Right lobe of liver (tissue), 6 donors: Measurements from ENCODE around the gene ARHGAP19. TPM values are rescaled to one million over a fixed set of nuclear protein-coding genes. Genes with fewer than 3 reads are reported as not detected.
"Not testable (repeated sequence)": the region's sequence is repeated elsewhere in the genome, so short reads cannot be mapped to it uniquely, and the experiment has no call there.

Source experiments
- ATAC-seq, 4 donors: fragments of 200-7000 bp; cut with Tn5 transposase; one replicate each; pipeline ENCODE4 v1.9.1; 2020; ENCODE audit warnings: mild to moderate bottlenecking in 4 of 4, moderate library complexity in 4 of 4
- DNase-seq, 3 donors: peaks; one replicate each; pipeline ENCODE4 v3.0.0-alpha.2; 2020
- H3K27ac ChIP-seq, 3 donors: fragments of 200-600 bp; one replicate each; pipeline ENCODE4 v1.8.0; 2022
- H3K27me3 ChIP-seq, 2 donors: fragments of 200-600 bp; one replicate each; pipeline ENCODE4 v1.8.0; 2022
- H3K36me3 ChIP-seq, 4 donors: fragments of 200-600 bp; sonication (generic) in 1 of 4; one replicate each; pipeline versions ENCODE4 v1.5.1 to v1.8.0; 2017 to 2022; ENCODE audit warnings: control low read depth in 1 of 4
- H3K4me1 ChIP-seq, 4 donors: fragments of 200-600 bp; sonication (generic) in 1 of 4; one replicate each; pipeline versions ENCODE4 v1.5.1 to v1.8.0; 2017 to 2022; ENCODE audit warnings: control low read depth in 1 of 4
- H3K4me3 ChIP-seq, 3 donors: fragments of 200-600 bp; one replicate each; pipeline ENCODE4 v1.8.0; 2022
- H3K9me3 ChIP-seq, 4 donors: fragments of 200-600 bp; sonication (generic) in 1 of 4; one replicate each; pipeline versions ENCODE4 v1.5.1 to v1.8.0; 2017 to 2022; ENCODE audit warnings: control low read depth in 1 of 4
- CTCF ChIP-seq, 4 donors: fragments of 200-600 bp in 3 of 4; fragments of 450-650 bp in 1 of 4; IDR thresholded peaks; one replicate each; pipeline versions ENCODE4 v1.5.1 to v1.8.0; 2016 to 2022; ENCODE audit warnings: antibody characterized with exemption in 4 of 4, mild to moderate bottlenecking in 2 of 4
- POLR2A ChIP-seq: fragments of 450-650 bp; IDR thresholded peaks from one replicate; pipeline ENCODE4 v1.6.1; 2017; ENCODE audit warnings: antibody characterized with exemption, mild to moderate bottlenecking
- WGBS: methylation state at CpG from one replicate; pipeline ENCODE4 v1.1.6; 2018; ENCODE audit warnings: low coverage, low lambda C conversion rate; ENCODE audit not compliant: insufficient coverage; ENCODE audit errors: missing lambda C conversion rate; 5-methylcytosine and 5-hydroxymethylcytosine counted together
- intact Hi-C, 2 donors: fragments of 100-400 bp; cut with DNase I; formaldehyde crosslinking; loops; one replicate each; pipeline versions ENCODE4 v1.11.2 to v1.14.1; 2022
- total RNA-seq, 6 experiments: library from RNA; depleted of rRNA in 2 of 6; stranded (reverse); fragments of >200 nt in 2 of 6; fragmentation: NEBNext Ultra II Directional in 3 of 6; extraction: Animal tissue kit (Norgen Biotek cat#: 25700) in 3 of 6; gene quantifications; one replicate each; pipeline versions ENCODE4 v1.1.0 to v1.2.4, GENCODE V29; 2016 to 2023
- donor health status: DM: no; HTN: yes; CAD: no.
- donor health status: DM: no; HTN: no; CAD: no.
- donor health status: DM: no; HTN: no; CAD: no.
- donor health status: DM: no; HTN: yes; CAD: no.
- donor health status: DM: no; HTN: yes; CAD: no.

The ARHGAP19 gene
- total RNA-seq, 6 experiments from 2014 or later = 2.3 to 5.5 (median 3.4) TPM

DNA sequence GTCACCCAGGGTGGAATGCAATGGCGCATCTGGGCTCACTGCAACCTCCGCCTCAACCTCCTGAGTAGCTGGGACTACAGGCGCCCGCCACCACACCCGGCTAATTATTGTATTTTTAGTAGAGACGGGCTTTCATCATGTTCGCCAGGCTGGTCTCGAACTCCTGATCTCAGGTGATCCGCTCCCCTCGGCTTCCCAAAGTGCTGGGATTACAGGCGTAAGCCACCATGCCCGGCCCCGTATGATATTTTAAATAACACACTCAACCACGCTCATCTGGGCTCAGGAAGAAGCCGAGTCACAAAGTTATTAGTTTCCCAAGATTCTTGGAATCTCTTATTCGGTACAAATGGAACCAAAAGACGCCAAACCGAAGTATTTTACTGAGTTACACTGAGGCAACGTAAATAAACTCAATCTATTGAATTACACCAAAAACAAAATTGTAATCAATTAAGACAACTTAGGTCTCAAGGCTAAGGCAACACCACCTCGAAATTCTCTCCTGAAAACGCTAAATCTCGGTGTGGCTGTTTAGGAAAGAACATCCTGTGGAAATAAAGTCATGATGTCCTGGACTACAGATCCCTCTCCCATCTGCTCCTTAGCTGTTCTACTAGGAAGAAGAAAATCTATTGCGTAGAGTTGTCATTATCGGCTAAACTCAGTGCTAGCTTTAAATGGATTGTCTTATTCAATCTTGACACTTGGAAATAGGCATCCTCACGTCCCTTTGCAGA lies 910 bp downstream of the ARHGAP19 start:
- WGBS = 50% methylated on average over 24 of the region's 25 CpGs
- peak in 2 of 4 donors; percentile 1 to 4 for ATAC-seq
- peak overlapping the region; percentile 61 to 88 (median 83) for H3K4me3 ChIP-seq
- no peak for TF ChIP-seq CTCF (IDR thresholded peaks at IDR 0.05)
- TF ChIP-seq POLR2A = no peak
- H3K27me3 ChIP-seq = no peaks in the 10 kb centered on the region
- no peaks in the 10 kb centered on the region for H3K9me3 ChIP-seq
- intact Hi-C loops = no loop called here
- no peak for DNase-seq
- H3K4me1 ChIP-seq = peaks cover 0 to 20% (median 9%) of the 10 kb centered on the region in 4 donors
- H3K27ac ChIP-seq = peak overlapping the region; percentile 87 to 90 (median 90)
- peaks cover 0 to 8% (median 0%) of the 10 kb centered on the region in 4 donors for H3K36me3 ChIP-seq

DNA sequence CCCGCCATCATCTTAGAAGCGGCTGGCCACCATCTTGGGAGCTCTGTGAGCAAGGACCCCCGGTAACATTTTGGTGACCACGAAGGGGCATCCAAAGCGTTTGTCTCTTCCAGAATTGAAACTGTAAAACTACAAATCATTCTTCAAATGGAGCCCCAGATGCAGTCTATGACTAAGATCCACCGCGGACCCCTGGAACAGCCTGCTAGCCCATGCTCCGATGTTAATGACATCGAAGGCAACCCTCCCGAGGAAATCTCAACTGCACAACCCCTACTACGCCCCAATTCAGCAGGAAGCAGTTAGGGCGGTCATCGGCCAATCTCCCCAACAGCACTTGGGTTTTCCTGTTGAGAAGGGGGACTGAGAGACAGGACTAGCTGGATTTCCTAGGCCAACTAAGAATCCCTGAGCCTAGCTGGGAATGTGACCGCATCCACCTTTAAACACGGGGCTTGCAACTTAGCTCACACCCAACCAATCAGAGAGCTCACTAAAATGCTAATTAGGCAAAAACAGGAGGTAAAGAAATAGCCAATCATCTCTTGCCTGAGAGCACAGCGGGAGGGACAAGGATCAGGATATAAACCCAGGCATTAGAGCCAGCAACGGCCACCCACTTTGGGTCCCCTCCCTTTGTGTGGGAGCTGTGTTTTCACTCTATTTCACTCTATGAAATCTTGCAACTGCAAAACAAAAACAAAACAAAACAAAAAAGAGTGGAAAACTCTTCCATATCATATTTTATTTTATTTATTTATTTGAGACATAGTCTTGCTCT lies 1.7 kb downstream of the ARHGAP19 start:
- DNase-seq, H3K27me3 ChIP-seq, H3K36me3 ChIP-seq, H3K27ac ChIP-seq, H3K9me3 ChIP-seq, H3K4me3 ChIP-seq, intact Hi-C loops, ATAC-seq: not testable (repeated sequence)
- H3K4me1 ChIP-seq = peaks cover 0 to 20% (median 9%) of the 10 kb centered on the region in 4 donors
- 82% methylated on average over 8 of the region's 17 CpGs for WGBS

- H3K36me3 ChIP-seq, DNase-seq, H3K27me3 ChIP-seq, intact Hi-C loops, H3K9me3 ChIP-seq, H3K4me3 ChIP-seq, ATAC-seq, H3K27ac ChIP-seq: not testable (repeated sequence)
- peaks cover 0 to 20% (median 9%) of the 10 kb centered on the region in 4 donors for H3K4me1 ChIP-seq
- WGBS = 92% methylated on average over 9 of the region's 13 CpGs
These were observed 2.4 kb downstream of the ARHGAP19 start for GRCh38 chr10:97290076-97290475.

DNA sequence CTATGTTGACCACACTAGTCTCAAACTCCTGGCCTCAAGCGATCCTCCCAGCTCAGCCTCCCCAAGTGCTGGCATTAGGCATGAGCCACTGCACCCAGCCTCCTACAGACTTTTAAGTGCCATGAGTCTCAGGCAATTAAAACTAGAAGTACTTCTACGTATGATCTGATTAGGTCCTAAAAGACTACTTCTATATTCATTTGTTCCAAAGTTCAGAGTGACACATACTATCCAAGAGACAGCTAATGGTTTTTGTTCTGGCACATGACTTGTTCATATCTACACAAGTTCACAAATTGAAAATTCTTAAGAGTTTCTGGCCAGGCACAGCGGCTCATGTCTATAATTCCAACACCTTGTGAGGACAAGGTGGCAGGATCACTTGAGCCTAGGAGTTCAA lies 11.7 kb downstream of the ARHGAP19 start:
- Histone ChIP-seq H3K9me3 (no peaks in the 10 kb centered on the region), H3K4me1 (peaks cover 0 to 11% (median 7%) of the 10 kb centered on the region in 4 donors), H3K27ac (no peak overlapping the region), H3K27me3 (no peaks in the 10 kb centered on the region), H3K36me3 (no peaks in the 10 kb centered on the region), H3K4me3 (no peak overlapping the region)
- ATAC-seq = no peak
- no peak for TF ChIP-seq POLR2A
- no peak for TF ChIP-seq CTCF (IDR thresholded peaks at IDR 0.05)
- intact Hi-C loops = loop anchor here in 1 of 2 donors (10.0 kb wide), 1 partner anchor 54 kb away; the partner anchor contains the start of gene FRAT2
- WGBS = 78% methylated on average over 2 of the region's 3 CpGs
- no peak for DNase-seq

DNA sequence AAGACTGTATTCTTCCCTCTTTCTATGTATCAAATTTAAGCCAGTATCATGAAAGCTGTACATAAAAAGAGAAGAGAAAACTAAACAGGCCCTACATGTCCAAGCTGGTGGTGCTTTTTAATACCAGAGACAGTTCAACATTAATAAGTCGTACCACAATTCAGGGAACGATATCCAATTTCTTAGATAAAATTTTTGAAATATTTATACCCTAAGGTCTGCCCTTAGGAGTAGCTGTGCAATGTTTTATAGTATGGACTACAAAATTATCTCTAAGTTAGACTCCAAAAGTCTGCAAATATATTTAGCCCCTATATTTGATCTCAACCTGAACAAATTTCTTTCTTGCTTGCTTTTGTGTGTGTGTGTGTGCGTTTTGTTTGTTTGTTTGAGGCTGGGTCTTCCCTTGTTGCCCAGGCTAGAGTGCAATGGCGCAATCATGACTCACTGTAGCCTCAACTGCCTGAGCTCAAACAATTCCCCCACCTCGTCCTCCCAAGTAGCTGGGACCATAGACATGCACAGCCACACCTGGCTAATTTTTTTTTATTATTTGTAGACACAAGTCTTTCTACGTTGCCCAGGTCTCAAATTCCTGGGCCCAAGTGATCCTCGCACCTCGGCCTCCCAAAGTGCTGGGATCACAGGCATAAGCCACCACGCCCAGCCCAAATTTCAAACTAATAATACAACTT lies 13.2 kb downstream of the ARHGAP19 start:
- Histone ChIP-seq H3K4me3 (no peak overlapping the region), H3K36me3 (no peaks in the 10 kb centered on the region), H3K9me3 (no peaks in the 10 kb centered on the region), H3K27me3 (no peaks in the 10 kb centered on the region), H3K4me1 (peaks cover 0 to 11% (median 7%) of the 10 kb centered on the region in 4 donors), H3K27ac (peak overlapping the region; percentile 18 to 68 (median 54))
- intact Hi-C loops = loop anchor here in 1 of 2 donors (10.0 kb wide), 1 partner anchor 46 kb away; no protein-coding TSS in a partner anchor
- TF ChIP-seq POLR2A (no peak), CTCF (IDR thresholded peaks at IDR 0.05) (no peak)
- DNase-seq = peak in 1 of 3 donors; percentile 66
- 46% methylated on average over 9 of the region's 9 CpGs for WGBS
- ATAC-seq = peak; percentile 57 to 89 (median 72)
